NCI-H748 (cell line): ENCODE measurements around the gene SRM.
A peak's percentile ranks its signal among the peaks of the same experiment; 100 is the strongest.
"Not testable (repeated sequence)": the region's sequence is repeated elsewhere in the genome, so short reads cannot be mapped to it uniquely, and the experiment has no call there.

Source experiments
- DNase-seq: peaks from one replicate; lab custom pipeline; 2025; ENCODE audit not compliant: unreplicated experiment; lab: John Stamatoyannopoulos, UW

Gene SRM

DNA sequence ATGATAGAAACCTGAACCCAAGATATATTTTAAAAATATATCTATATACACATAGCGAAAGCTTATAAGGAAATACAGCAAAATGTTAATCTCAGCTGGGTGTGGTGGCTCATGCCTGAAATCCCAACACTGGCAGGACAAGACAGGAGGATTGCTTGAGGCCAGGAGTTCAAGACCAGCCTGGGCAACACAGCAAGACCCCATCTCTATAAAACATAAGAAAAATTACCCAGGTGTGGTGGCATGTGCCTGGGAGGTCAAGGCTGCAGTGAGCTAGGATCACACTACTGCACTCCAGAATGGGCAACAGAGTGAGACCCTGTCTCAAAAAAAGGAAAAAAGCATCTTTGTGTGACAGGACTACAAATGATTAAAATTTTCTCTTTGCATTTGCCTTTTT is 6.0 kb upstream of the SRM start:
- no peak for DNase-seq

DNA sequence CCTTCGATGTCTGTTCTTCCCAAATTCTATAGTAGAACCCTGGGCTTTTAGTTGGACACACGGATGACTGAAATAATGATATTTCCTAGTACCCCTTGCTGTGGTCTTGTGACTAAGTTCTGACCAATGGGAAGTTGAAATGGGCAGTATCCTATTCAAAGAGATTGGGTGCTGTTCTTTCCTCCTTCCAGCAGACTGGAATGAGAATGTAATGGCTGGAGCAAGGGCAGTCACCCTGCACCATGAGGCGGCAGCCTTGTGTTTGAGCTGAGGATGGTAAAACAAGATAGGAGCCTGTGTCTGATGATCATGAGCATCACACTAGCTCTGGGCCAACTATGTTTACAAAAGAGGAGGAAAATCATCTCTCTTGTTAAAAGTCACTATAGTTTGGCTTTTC is 5.1 kb upstream of the SRM start:
- DNase-seq, result no peak

DNA sequence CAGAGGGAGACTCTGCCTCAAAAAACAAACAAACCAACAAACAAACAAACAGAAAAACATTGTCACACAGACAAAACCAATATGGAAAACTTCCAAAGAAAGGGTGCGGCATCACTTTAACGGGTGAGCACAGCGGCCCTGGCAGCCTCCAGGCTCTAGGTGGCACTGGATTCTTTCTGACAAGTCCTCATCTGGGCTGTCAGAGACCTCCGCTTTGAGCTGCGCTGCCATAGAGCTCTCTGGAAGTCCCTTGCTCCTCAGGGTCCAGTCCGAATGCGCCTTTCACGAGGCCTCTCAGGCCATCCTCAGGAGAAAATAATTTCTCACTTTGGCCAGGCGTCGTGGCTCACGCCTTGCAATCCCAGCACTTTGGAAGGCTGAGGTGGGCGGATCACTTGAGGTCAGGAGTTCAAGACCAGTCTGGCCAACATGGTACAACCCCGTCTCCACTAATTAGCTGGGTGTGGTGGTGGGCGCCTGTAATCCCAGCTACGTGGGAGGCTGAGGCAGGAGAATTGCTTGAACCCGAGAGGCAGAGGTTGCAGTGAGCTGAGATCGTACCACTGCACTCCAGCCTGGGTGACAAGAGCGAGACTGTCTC is 4.2 kb upstream of the SRM start:
- DNase-seq, result peak; percentile 6

DNA sequence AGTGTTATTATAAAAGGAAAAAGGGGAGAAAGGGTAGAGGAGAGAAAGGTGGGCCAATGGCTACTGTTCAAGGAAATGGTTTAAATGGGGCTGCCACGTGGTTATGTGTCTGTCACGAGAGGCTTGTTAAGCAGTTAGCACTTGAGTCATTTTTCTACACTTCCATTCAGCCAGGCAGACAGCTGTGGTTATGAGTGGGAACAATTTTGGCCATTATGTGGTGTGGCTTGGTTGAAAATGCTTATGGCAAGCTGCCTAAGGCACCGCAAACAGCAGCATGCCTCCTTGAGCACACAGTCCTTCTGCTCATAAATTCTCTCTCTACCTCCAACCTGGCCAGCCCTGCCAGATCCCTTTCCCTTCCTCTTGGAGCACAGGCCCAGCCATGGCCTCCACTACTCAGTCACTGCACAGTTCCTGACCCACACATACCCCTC is 3.2 kb upstream of the SRM start:
- DNase-seq, result no peak

DNA sequence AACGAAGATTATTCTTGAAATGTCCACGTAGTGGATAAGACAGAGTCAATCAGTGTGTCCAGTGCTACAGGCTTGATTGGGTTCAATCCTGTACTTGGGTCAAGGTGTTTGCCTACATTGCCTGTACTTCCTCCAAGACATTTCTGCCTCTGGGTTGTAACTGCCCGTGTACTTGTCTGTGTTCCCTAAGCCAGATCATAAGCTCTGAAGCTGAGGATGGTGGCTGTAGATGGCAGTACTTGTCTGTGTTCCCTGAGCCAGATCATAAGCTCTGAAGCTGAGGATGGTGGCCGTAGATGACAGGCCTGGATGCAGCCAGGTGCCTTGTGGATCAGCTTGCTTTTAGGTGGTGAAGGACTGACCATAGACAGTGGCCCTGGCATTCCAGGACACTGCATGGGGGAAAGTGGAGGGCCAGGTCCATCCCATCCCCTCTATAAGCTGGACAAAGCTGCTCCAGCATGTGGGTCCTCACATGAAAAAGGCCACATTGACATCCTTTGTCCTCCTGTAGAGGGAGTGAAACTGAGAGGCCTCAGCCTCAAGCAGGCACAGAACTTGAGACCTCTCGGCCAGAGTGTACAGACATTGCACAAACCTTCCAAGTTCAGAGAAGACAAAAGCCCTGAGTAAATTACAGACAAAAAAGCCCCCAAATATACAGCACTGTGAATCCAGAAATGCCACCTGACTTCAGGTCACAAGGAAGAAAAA is 2.0 kb upstream of the SRM start:
- no peak for DNase-seq

DNA sequence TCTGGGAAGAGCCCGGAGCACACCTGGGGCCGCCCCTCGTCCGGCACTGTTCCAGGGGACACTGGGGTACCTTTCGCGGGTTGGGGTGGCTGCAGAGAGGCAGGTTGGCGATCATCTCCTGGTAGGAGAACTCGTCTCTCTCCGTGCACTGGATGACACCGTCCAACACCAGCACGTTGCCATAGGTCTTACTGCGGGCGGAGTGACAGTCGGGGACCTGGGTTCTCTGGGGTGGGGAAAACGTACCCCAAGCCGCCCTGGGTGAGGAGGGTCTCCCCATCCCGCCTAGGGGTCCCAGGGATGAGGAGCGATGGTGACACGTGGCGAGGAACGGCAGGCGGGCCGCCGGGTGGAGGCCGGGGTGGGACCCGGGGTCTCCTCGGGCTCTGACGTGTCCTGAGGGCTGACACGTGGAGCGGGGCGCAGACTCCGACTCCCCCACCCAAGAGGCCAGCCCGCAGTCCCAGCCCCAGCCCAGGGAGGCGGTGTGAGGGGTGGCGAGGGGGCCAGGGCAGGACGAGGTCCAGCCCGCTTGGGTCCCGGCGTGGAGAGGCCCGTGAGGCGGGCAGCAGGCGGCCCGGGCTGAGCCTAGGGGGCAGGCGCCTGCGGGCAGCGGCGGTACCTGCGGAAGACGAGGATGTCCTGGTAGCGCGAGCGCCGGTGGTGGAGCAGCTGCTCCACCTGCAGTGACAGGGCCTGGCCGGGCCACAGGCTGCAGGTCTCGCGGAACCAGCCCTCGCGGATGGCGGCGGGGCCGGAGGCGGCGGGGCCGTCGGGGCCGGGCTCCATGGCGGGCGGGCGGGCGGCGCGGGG is 457 bp downstream of the SRM start:
- peak; percentile 60 for DNase-seq

DNA sequence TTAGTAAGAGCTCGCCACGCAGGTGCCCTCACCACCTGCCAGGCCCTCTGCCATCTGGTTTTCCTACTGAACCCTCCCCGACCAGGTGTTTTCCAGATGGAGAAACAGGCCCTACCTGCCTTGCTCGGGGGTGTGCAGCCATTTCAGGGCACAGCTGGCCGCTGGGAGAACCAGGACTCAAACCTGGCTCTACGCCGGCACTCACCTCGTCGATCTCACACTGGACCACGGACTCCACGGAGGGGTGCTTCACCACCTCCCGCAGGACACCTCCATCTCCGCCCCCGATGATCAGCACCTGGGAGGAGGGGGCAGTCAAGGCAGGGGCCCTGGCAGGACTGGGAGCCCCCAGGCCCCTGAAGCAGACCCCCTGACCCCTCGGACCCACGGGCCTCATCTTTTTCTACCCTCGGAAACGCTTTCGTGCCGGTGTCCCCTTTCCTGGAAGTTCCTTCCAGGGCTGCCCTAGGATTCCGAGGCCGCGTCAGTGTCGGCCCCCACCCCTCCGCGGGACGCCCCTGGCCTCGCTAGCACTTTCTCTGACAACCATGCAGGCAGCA is 1.1 kb downstream of the SRM start:
- DNase-seq, result peak; percentile 1

DNA sequence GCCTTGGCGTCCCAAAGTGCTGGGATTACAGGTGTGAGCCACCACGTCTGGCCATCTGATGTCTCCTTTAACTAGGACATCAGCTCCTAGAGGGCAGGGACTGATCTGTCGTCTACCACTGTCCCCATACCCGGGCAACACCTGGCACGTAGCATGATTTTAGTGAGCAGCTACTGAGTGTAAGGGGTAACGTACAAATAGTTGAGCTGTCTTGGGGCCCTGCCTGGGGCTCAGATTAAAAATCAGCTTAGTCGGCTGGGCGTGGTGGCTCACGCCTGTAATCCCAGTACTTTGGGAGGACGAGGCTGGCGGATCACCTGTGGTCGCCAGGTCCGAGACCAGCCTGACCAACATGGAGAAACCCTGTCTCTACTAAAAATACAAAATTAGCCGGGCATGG is 1.8 kb downstream of the SRM start:
- DNase-seq, result no peak

DNA sequence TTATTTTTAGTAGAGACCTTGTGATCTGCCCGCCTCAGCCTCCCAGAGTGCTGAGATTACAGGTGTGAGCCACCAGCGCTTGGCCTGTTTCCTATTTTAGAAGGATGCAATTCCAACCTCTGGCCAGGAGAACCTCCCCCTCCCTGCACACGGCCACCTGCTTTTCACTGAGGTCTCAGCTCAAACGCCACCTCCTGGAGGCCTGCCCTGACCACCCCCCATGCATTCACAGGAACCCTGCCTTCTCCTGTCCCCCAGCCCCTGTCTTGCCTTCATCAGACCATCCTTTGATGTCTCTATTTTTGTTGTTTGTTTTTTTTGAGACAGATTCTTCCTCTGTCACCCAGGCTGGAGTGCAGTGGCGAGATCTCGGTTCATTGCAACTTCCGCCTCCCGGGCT is 2.3 kb downstream of the SRM start:
- no peak for DNase-seq

DNA sequence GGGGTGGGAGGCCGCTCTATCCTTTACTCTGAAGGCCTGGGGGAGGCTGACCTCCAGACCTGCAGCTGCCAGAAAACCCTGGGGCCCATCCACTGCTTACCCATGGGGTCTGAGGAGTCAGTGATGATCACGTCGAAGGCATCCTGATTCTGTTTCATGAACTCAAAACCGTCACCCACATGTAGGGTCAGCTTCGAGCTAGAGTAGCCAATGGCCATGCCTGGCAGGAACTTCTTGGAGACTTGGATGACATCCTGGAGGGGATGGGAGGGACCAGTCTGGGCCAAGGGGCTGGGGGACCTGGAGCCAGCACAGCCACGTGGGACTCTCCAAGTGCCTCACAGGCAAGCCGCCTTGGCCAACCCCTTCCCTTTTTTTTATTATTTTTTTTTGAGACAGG is 3.3 kb downstream of the SRM start:
- no peak for DNase-seq

DNA sequence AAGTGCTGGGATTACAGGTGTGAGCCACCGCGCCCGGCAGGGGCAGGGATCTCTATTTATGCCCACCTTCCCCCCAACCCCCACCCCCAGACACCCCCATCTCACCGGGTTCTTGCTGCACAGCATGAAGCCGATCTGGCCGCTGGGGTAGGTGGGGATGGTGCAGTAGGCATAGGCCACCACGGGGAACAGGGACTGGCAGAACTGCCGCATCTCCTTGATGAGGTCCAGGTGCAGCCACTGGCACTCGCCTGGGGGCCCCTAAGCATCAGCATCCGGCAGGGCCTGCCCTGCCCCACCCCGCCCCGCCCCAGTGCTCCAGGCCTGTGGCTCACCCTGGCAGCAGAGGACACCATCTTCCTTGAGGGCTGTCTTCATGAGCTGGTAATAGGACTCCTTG is 4.1 kb downstream of the SRM start:
- no peak for DNase-seq

DNA sequence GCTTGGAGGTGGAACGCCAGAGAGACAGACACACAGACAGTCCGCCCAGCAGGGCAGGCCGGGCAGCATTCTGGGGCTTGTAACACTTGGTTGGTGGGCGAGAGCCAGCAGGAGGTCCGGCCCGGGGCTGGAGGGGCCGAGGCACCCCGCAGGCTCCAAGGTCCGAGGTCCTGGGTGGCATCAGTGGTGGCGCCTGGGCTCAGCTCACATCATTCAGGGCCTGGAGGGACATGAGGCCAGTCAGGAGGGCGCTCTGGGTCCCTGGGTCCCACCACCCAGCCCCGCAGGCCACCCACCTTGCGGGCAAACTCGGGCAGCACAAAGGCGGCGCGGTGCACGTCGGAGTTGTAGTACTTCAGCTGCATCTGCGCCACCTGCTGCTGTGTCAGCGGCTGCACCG is 5.2 kb downstream of the SRM start:
- DNase-seq, result no peak

DNA sequence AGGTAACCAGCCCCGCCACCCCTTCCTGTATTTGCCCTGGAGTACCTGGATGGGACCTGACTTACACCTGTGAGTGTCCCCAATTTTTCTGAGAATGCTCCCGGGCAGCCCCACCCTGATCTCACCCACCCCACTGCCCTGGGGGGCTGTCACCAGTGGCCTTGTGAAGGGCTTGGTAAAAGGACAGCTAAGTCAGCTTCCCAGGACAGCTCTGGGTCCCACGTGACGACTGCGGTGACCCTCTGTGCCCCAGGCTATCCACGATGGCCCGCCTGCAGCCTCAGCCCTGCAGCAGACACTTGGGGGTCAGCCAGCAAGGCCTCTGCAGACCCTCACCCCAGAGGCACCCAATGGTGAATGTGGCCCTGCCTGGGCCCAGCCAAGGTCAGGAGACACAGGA is 5.6 kb downstream of the SRM start:
- DNase-seq, result no peak

DNA sequence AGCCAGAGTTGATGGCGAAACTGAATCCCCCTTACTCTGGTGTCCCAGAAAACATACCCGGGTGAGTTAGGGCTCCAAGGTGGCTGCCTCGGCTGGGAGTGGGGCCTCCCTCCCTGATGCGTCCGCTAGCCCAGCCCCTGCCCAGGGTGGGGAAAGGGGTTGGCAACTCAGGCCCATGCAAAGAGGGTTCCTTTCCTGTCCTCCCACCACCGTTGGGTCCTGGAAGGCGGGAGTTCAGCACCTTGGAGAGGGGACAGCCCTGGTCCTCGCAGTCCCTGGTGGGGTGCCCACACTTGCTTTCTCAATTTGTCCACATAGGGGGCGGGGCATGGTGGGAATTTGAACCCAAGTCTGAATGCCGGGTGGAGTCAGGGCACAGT is 6.1 kb downstream of the SRM start:
- no peak for DNase-seq

DNA sequence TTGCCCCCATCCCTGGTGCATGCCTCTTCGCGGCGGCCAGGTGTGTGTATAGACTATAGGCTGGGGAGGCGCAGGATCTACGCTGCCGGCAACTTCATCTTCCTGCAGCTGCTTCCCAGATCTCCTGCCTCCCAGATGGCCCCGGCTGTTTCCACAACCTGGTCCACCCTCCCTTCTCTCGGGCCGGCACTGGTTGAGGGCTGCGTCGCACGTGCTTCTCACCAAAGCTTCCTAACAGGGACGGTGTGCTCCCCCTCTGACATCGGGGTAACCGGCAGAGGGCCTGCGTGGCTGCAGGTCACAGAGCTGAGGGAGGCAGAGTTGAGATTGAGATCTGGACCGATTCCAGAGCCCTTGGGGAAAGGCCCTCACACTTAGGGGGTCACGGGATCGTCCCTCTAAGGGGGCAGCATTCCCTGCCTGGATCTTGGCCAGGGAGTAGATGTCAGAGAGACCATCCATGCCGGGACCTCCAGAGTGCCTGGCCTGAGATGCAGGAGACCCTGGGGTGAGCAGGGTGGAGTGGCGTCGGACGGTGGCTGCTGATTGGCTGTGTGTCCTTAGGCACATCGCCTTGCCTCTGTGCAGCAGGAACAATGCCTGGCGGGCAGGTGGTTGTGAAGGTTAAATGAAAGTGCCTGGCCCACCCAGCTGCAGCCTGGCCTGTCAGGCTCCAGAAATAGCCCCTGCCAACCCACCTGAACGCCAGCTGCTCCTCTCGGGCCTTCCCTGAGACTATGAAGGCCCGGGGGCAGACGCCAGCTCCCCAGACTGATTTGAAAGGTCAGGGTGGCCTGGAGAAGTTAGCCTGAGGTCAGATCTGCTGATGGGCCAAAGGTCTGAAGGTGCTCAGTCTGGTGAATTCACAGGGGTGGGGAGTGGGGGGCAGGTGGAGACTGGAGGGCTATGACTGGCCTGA is 6.7 kb downstream of the SRM start:
- DNase-seq, result peak; percentile 8

DNA sequence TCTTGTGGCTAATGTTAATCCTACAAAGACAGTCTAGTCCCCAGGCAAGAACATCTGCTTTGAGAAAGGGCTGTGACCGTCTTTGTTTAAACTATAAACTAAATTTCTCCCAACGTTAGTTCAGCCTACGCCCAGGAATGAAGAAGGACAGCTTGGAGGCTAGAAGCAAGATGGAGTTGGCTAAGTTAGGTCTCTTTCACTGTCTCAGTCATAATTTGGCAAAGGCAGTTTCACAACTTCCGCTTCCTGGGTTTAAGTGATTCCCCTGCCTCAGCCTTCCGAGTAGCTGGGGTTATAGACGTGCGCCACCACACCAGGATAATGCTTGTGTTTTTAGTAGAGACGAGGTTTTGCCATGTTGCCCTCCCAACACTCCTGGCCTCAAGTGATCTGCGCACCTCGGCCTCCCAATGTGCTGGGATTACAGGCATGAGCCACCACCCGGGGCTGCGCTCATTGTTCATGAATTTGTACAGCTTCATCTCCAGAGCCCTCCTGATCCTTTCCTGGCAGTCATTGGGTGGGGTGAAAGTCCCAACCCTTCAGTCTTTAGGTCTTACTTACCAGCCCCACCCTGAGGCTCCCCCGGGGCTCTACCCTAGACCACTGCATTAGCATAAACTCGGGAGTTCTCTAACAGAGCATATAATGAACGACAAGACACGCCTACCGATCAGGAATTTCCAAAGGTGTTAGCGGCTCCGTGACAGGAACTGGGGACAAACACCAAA is 7.9 kb downstream of the SRM start:
- DNase-seq, result peak; percentile 17

DNA sequence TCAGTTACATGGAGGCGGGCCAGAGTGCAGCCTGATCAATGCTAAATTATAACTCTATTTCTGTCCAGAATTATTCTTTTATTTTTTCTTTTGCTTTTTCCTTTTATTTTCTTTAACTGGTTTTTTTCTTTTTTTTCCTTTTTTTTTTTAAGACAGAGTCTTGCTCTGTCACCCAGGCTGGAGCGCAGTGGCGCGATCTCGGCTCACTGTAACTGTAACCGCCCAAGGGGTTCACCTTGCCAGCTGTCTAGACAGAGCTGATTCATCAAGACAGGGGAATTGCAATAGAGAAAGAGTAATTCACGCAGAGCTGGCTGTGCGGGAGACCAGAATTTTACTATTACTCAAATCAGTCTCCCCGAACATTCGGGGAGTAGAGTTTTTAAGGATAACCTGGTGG is 8.7 kb downstream of the SRM start:
- DNase-seq, result not testable (repeated sequence)

DNA sequence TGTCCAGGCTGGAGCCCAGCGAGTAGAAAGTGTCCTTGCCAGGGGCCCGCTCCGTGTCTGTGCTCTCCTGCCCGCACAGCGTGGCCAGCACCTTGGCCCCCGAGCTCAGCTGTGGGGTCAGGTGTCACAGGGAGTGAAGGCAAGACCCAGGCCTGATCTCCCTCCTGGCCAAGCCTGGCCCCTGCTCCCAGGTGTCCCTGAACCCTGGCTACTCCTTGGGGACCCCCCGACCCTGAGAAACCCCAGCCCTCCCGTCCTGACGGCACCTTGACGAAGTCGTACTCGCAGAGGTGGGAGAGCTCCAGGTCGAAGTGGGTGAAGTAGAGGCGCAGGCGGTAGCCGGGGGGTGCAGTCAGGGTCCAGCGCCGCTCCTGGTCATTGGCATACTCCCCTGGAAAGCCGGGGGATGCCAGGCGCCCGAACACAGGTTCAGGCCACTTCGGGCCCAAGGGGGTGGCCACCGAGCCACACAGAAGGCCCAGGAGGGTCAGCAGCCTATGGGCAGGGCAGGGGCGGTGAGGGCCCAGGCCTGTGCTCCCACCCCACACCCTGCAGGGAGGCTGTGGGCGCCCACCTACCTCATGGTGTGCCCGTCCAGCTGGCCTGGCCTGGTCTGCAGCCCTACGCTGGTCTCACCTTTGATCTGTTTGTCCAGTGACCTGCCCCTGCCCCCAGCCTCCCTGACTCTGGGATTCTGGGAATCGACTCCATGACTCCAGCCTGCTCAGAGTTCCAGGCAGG is 13.0 kb downstream of the SRM start, which contains the start of gene MASP2:
MASP2 (minus strand) TSS at position 615 of the 741 bp plus-strand sequence; CDS start at position 583, 32 bp downstream.
- DNase-seq, result no peak

DNA sequence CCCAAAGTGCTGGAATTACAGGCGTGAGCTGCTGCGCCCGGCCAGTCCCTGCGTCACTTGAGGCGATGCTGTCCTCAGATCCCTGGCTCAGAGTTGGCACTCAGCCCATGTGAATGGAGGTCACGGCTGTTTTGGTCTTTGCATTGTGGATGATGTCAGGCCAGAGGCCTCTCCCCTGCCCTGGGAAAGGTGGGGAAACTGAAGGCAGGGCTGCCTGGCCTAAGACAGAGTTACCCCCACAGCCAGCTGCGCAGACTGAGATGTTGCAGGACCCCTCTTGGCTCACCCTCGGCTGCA is 13.6 kb downstream of the SRM start:
- no peak for DNase-seq
